ENCODE measurements around the gene IRF2BP2.

IRF2BP2 gene

GRCh38 chr1:234602334-234603220 is 7.4 kb downstream of the IRF2BP2 start:
- Histone ChIP-seq H3K4me2 (ENCODE audit: insufficient read depth, low read length, poor library complexity, severe bottlenecking) (no peak overlapping the region), H2AFZ (ENCODE audit: low read length) (no peak overlapping the region), H3K18ac (ENCODE audit: low read length) (no peak overlapping the region), H3K27me3 (ENCODE audit: control insufficient read depth in 3 of 3, insufficient read depth in 3 of 3, low read depth in 1 of 3, low read length in 3 of 3) (no peaks in the 10 kb centered on the region), H2BK5ac (ENCODE audit: low read length) (no peak overlapping the region), H4K91ac (ENCODE audit: low read depth, low read length, poor library complexity) (no peak overlapping the region), H3K36me3 (replicated peaks in 1 of 2; ENCODE audit: control insufficient read depth in 2 of 2, insufficient read depth in 2 of 2, low read length in 2 of 2) (peaks cover 3 to 61% of the 10 kb centered on the region in 2 donors), H2AK5ac (ENCODE audit: low read depth, low read length) (no peak overlapping the region), H4K8ac (ENCODE audit: low read depth, low read length) (no peak overlapping the region), H2BK15ac (ENCODE audit: low read length) (no peak overlapping the region), H3K23ac (ENCODE audit: low read depth, low read length, poor library complexity) (no peak overlapping the region), H2BK120ac (ENCODE audit: low read depth, low read length) (no peak overlapping the region), H2BK12ac (ENCODE audit: low read length) (no peak overlapping the region), H3K14ac (ENCODE audit: low read length) (no peak overlapping the region), H3K4me1 (ENCODE audit: control insufficient read depth in 2 of 2, insufficient read depth in 1 of 2, low read depth in 1 of 2, low read length in 2 of 2) (peaks cover 11 to 53% of the 10 kb centered on the region in 2 donors), H3K4me3 (ENCODE audit: low read length in 2 of 2) (no peak overlapping the region), H3K79me1 (ENCODE audit: low read depth, low read length) (no peaks in the 10 kb centered on the region), H3K27ac (replicated peaks; ENCODE audit: low read length) (no peak overlapping the region), H3K4ac (ENCODE audit: low read length) (no peak overlapping the region), H3K9me3 (replicated peaks in 1 of 2; ENCODE audit: control insufficient read depth in 2 of 2, insufficient read depth in 1 of 2, low read depth in 1 of 2, low read length in 2 of 2) (no peaks in the 10 kb centered on the region), H3K9ac (ENCODE audit: low read depth, low read length, poor library complexity) (no peak overlapping the region)
- no peak for DNase-seq (ENCODE audit: low spot score)
- WGBS, 2 donors (ENCODE audit: extremely low coverage in 2 of 2, insufficient read length in 2 of 2, insufficient replicate concordance in 1 of 2) = no CpG with 5 or more reads among the region's 7 CpGs

- WGBS, 2 donors (ENCODE audit: extremely low coverage in 2 of 2, insufficient read length in 2 of 2, insufficient replicate concordance in 1 of 2) = no CpG with 5 or more reads among the region's 10 CpGs
- Histone ChIP-seq H3K4ac (ENCODE audit: low read length) (no peak overlapping the region), H2BK12ac (ENCODE audit: low read length) (no peak overlapping the region), H2AK5ac (ENCODE audit: low read depth, low read length) (no peak overlapping the region), H3K4me2 (ENCODE audit: insufficient read depth, low read length, poor library complexity, severe bottlenecking) (no peak overlapping the region), H2BK15ac (ENCODE audit: low read length) (no peak overlapping the region), H3K27me3 (ENCODE audit: control insufficient read depth in 3 of 3, insufficient read depth in 3 of 3, low read depth in 1 of 3, low read length in 3 of 3) (no peaks in the 10 kb centered on the region), H3K4me1 (ENCODE audit: control insufficient read depth in 2 of 2, insufficient read depth in 1 of 2, low read depth in 1 of 2, low read length in 2 of 2) (peaks cover 6 to 48% of the 10 kb centered on the region in 2 donors), H4K8ac (ENCODE audit: low read depth, low read length) (no peak overlapping the region), H2AFZ (ENCODE audit: low read length) (no peak overlapping the region), H3K4me3 (ENCODE audit: low read length in 2 of 2) (no peak overlapping the region), H2BK120ac (ENCODE audit: low read depth, low read length) (no peak overlapping the region), H3K23ac (ENCODE audit: low read depth, low read length, poor library complexity) (no peak overlapping the region), H4K91ac (ENCODE audit: low read depth, low read length, poor library complexity) (no peak overlapping the region), H3K36me3 (replicated peaks in 1 of 2; ENCODE audit: control insufficient read depth in 2 of 2, insufficient read depth in 2 of 2, low read length in 2 of 2) (peaks cover 0 to 50% of the 10 kb centered on the region in 2 donors), H3K18ac (ENCODE audit: low read length) (no peak overlapping the region), H3K79me1 (ENCODE audit: low read depth, low read length) (no peaks in the 10 kb centered on the region), H3K9ac (ENCODE audit: low read depth, low read length, poor library complexity) (no peak overlapping the region), H3K27ac (replicated peaks; ENCODE audit: low read length) (no peak overlapping the region), H3K9me3 (replicated peaks in 1 of 2; ENCODE audit: control insufficient read depth in 2 of 2, insufficient read depth in 1 of 2, low read depth in 1 of 2, low read length in 2 of 2) (no peaks in the 10 kb centered on the region), H3K14ac (ENCODE audit: low read length) (no peak overlapping the region), H2BK5ac (ENCODE audit: low read length) (no peak overlapping the region)
- DNase-seq (ENCODE audit: low spot score) = no peak
Observed at GRCh38 chr1:234601301-234602017, 8.5 kb downstream of the IRF2BP2 start.

GRCh38 chr1:234600418-234601281 is 9.3 kb downstream of the IRF2BP2 start:
- Histone ChIP-seq H3K14ac (ENCODE audit: low read length) (no peak overlapping the region), H3K4me1 (ENCODE audit: control insufficient read depth in 2 of 2, insufficient read depth in 1 of 2, low read depth in 1 of 2, low read length in 2 of 2) (peaks cover 5 to 48% of the 10 kb centered on the region in 2 donors), H3K4ac (ENCODE audit: low read length) (no peak overlapping the region), H3K79me1 (ENCODE audit: low read depth, low read length) (no peaks in the 10 kb centered on the region), H2BK15ac (ENCODE audit: low read length) (no peak overlapping the region), H4K8ac (ENCODE audit: low read depth, low read length) (no peak overlapping the region), H2BK120ac (ENCODE audit: low read depth, low read length) (no peak overlapping the region), H2AFZ (ENCODE audit: low read length) (peak overlapping the region; percentile 81), H3K9ac (ENCODE audit: low read depth, low read length, poor library complexity) (no peak overlapping the region), H3K27me3 (ENCODE audit: control insufficient read depth in 3 of 3, insufficient read depth in 3 of 3, low read depth in 1 of 3, low read length in 3 of 3) (no peaks in the 10 kb centered on the region), H3K36me3 (replicated peaks in 1 of 2; ENCODE audit: control insufficient read depth in 2 of 2, insufficient read depth in 2 of 2, low read length in 2 of 2) (peaks cover 0 to 42% of the 10 kb centered on the region in 2 donors), H4K91ac (ENCODE audit: low read depth, low read length, poor library complexity) (no peak overlapping the region), H3K18ac (ENCODE audit: low read length) (peak overlapping the region; percentile 88), H3K4me3 (ENCODE audit: low read length in 2 of 2) (peak overlapping the region; percentile 40 to 73), H3K9me3 (replicated peaks in 1 of 2; ENCODE audit: control insufficient read depth in 2 of 2, insufficient read depth in 1 of 2, low read depth in 1 of 2, low read length in 2 of 2) (no peaks in the 10 kb centered on the region), H2BK5ac (ENCODE audit: low read length) (no peak overlapping the region), H3K27ac (replicated peaks; ENCODE audit: low read length) (peak overlapping the region; percentile 88), H3K23ac (ENCODE audit: low read depth, low read length, poor library complexity) (no peak overlapping the region), H2AK5ac (ENCODE audit: low read depth, low read length) (no peak overlapping the region), H3K4me2 (ENCODE audit: insufficient read depth, low read length, poor library complexity, severe bottlenecking) (peak overlapping the region; percentile 65), H2BK12ac (ENCODE audit: low read length) (no peak overlapping the region)
- DNase-seq (ENCODE audit: low spot score) = no peak
- WGBS, 2 donors (ENCODE audit: extremely low coverage in 2 of 2, insufficient read length in 2 of 2, insufficient replicate concordance in 1 of 2) = no CpG with 5 or more reads among the region's 11 CpGs

Data from neuronal stem cell (in vitro differentiated cells).